HG02885 (cell line): ENCODE measurements around the gene CRACR2A.

Experiments
- ATAC-seq: cut with Tn5 transposase; IDR thresholded peaks from one replicate; pipeline ENCODE4 v1.9.1; 2021; ENCODE audit warnings: mild to moderate bottlenecking; ENCODE audit not compliant: unreplicated experiment, poor library complexity

The CRACR2A gene

GRCh38 chr12:3576891-3577290, 176.0 kb downstream of the CRACR2A start:
- no peak for ATAC-seq

- ATAC-seq = no peak
These were observed 177.9 kb downstream of the CRACR2A start for GRCh38 chr12:3574986-3575385.

GRCh38 chr12:3572560-3572959, 180.3 kb downstream of the CRACR2A start:
- ATAC-seq = no peak

- ATAC-seq = no peak
These were observed 181.2 kb downstream of the CRACR2A start for GRCh38 chr12:3571724-3572123.

GRCh38 chr12:3571323-3571722, 181.6 kb downstream of the CRACR2A start:
- no peak for ATAC-seq

- no peak for ATAC-seq
These were observed 184.2 kb downstream of the CRACR2A start for GRCh38 chr12:3568695-3569094.

- no peak for ATAC-seq
These were observed 186.9 kb downstream of the CRACR2A start for GRCh38 chr12:3565985-3566384.
